Measurements from ENCODE around the gene IQCB1.

GRCh38 chr3:121870717-121871116, 35.9 kb upstream of the IQCB1 start:
- TF ChIP-seq POLR2AphosphoS5 (IDR thresholded peaks at IDR 0.05; ENCODE audit: low read depth, low read length) (no peak), TAF1 (IDR thresholded peaks at IDR 0.05; ENCODE audit: borderline replicate concordance, insufficient read depth, low read length) (no peak), REST (IDR thresholded peaks at IDR 0.05; ENCODE audit: insufficient read depth in 1 of 2, low read depth in 2 of 2, low read length in 2 of 2) (no peak)
